DMS114 treated with DMSO at 0.1 percent for 48 hours (cell line): ENCODE data around the gene PDE4B.
"Not testable (repeated sequence)": the region's sequence is repeated elsewhere in the genome, so short reads cannot be mapped to it uniquely, and the experiment has no call there.

Experiments used
- DNase-seq: peaks from one replicate; lab custom pipeline; 2025; ENCODE audit not compliant: unreplicated experiment; lab: John Stamatoyannopoulos, UW

The PDE4B gene

DNA sequence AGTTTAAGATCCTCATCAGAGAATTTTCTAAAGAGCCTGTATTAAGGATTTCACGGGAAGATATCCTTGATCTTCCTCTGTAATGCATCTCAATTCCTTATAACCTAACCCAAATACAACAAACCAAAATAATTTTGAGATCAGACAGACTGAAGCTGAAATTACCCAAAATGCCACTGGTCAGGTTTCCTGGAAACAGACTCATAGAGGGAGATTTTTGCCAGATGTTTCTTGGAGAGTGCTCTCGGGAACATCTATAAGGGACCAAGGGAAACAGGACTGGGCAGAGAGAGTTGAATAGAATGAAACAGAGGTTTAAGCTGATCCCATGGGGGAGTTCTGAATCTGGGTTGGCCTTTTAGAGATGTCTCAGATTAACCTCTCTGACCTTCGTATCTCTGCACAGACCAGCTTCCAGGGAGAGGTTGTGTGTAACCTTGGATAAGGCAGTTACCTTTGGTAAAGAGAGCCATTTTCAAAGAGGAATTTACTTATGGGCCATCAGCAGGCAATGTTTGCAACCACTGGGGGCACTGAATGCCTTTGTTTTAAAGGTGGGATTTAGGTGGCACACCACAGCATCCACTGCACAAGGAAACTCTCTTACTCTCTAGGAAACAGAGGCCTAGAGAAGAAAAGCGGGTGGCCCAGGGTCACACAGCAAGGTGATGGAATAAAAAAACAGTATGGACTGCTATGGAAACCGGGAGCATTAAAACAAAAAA, 610.5 kb downstream of the PDE4B start:
- DNase-seq = no peak

DNA sequence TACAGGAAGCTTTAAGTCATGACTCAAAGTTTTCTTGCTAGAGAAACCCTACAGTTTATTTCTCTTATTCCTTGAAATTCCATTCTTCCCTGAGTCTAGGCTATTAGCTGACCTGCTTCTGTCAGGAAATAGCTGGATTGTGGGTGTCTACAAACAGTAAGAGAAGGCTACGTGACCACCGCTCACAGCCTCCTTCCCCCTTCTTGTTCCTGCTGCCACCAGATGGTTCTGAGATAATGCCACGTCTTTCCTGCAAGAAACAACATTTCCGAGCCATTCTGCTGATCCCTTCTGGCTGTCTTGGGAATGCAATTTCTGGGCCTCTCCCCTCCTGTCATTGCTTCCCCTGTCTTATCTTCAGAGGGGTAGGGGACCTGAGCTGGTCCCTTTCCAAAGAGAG, 612.4 kb downstream of the PDE4B start:
- DNase-seq = no peak

DNA sequence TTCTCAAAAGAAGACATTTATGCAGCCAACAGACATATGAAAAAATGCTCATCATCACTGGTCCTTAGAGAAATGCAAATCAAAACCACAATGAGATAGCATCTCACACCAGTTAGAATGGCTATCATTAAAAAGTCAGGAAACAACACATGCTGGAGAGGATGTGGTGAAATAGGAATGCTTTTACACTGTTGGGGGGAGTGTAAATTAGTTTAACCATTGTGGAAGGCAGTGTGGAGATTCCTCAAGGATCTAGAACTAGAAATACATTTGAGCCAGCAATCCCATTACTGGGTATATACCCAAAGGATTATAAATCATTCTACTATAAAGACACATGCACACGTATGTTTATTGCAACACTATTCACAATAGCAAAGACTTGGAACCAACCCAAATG, 618.8 kb downstream of the PDE4B start:
- DNase-seq = not testable (repeated sequence)

DNA sequence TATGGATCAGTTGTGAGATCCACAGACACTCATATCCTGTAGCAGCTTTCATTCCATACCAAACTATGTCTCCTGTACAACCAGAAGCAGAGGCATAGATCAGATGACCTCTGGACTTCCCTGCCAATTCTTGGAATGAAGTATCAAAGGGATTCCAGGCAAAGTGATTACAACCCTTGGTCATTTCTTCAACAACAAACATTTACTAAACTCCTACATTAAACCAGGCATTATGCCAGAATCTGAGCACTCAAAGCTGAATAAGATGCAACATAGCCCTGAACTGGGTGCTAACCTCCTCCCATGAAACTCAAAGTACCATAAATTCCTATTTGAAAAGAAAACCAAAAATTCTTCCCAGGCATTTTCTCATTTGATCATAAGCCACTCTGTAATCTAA, 620.0 kb downstream of the PDE4B start:
- no peak for DNase-seq

DNA sequence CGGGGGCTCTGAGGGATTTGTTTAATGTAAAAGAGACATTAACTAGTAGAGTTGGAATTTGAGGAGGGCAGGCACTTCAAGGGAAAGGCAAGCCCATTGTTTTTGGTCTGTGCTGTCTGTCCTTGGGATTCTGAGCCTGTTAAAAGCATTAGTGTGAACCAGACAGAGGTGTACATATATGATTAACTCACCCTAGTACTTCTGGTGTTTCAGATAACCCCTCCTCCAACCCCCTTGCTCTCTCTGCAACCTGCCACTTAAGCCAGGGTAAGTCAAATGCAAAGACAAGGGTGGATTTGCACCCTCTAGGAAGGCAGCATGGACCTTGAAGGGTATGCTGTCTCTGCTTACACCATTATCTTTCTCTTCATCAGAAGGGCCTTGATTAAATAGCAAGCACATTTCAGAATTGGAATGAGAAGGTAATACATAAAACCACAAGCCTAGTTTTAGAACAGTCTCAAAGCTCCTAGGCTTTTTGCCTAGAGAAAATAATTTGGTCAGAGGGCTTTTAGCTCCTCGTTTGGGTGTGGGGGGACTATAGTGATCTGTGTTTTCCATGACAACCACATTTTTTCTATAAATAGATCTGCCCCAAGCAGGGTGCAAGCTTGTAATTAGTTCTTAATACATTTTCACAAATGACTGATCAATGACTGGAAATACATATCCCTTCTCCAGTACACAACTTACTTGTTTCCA, 620.6 kb downstream of the PDE4B start:
- no peak for DNase-seq

DNA sequence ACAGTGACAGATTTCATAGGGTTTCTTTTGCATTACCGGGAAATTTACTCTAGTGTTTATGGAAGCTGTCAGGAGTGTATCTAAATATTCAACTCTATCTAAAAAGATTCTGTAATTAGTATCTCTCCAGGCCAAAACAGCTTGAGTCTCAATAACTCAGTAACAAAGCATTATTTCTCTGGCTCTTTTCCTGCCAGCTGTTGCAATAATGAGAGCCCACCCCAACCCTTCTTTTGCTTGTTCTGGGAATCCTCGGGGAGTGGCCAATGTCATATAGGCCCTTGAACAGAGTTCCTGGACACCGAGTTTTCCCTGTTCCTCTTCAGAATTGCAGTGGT, 621.1 kb downstream of the PDE4B start:
- no peak for DNase-seq

DNA sequence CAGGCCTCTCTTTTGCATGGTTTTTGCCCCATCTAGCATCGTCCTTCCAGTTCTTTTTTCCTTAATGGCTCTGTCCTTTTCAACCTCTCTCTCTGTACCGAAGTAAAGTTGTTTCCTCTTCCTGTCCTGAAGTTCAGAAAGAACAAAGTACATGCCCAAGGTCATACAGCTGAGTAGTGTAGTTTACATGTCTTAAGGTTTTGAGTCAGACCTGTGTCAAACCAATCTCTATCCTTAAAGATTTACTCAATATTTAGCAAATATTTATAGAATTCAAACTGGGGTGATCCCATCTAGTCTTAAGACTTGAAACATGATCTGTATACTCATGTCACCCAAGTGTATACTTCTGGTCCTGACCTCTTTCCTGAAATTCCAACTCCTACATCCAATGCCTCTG, 622.6 kb downstream of the PDE4B start:
- no peak for DNase-seq

DNA sequence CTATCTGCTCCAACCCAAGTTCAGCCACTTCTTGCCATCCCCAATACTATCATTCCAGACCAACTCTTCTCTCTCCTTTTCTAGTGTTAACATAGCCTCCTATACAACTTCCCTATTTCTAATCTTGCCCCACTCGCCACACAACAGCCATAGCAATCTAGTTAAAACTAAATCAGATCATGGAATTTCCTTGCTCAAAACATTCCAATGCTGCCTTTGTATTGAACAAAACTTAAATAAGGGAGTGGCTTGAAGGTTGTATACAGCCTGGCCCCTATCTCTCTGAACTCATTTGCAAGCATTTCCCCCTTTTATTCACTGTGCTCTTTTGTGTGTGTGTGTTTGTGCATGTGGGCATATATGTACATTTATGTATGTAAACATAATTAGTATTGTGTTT, 623.2 kb downstream of the PDE4B start:
- DNase-seq = no peak

DNA sequence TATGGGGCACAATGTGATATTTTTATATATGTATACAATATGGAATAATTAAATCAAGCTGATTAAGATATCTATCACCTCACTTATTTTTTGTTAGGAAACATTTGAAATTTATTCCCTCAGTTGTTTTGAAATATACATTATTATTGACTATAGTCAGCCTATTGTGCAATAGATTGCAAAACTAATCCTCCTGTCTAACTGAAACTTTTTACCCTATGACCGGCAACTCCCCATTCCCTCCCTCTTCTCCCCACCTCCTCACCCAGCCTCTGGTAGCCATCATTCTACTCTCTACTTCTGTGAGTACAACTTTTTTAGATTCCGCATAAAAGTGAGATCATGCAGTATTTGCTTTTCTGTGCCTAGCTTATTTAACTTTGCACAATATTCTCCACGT, 623.6 kb downstream of the PDE4B start:
- no peak for DNase-seq

DNA sequence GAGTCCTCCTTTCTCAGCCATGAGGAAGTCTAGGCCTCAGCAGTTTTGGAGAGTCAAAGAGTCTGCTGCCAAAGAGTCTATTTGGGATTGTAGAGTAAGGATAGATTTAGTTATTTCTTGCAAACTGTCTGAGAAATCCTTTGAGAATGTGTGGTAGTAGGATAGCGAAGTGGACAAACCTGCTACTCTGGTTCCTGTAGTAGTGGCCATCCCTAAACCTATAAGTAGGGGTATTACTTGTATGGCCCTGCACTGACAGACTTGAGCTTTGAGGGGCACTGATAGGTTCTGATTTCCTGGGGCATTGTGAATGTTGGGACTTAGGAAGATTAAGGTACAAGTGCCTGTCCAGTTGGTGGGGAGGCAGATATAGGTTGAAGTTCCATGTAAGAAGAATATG, 625.3 kb downstream of the PDE4B start:
- no peak for DNase-seq

DNA sequence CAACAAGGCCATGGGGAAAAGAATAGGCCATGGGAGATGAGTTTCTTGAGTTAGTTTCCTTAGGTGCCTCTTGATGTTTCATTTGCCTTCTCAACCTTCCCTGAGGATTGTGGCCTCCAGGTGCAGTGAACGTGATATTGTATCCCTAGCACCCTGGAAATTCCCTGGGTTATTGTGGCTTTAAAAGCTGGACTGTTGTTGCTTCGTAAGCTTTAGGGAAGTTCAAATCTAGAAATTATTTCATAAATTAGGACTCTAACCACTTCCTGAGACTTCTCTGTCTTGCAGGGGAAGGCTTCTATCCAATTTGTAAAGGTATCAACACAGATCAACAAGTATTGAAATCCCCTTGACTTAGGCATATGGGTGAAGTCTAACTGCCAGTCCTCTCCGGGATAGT, 627.5 kb downstream of the PDE4B start:
- not testable (repeated sequence) for DNase-seq

DNA sequence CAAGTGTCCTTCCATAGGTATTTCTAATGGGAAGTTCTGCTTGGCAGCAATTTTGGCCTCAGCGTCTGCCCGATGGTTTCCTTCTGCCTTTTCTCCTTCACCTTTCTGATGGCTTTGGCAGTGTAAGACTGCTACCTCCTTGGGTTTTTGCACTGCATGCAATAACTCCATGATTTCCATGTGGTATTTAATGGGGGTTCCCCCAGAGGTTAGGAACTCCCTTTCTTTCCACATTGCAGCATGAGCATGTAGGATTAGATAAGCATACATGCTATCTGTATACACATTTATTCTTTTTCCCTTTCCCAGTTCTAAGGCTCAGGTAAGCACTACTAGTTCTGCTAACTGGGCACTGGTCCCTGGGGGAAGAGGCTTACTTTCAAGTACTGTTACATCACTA, 628.2 kb downstream of the PDE4B start:
- DNase-seq = not testable (repeated sequence)

DNA sequence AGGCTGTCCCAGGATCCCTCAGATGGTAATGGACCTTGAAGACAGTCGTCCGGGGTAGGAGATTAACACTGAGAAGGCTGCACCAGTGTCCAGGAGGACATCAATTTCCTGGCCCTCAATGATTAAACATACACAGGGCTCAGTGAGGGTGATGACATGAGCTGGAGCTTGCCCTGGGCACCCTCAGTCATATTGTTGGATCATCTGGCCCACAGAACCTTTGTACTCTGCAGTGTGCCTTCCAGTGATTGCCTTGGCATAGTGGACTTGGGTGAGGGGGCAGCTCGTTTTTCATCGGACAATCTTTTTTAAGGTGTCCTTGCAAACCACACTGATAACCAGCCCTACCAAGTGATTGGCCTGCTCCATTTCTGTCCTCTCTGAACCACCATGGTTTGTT, 630.1 kb downstream of the PDE4B start:
- DNase-seq = no peak
